HG02798 (cell line): ENCODE measurements around the gene WDR73.

Experiments
- ATAC-seq: cut with Tn5 transposase; IDR thresholded peaks from one replicate; pipeline ENCODE4 v1.9.1; 2021; ENCODE audit warnings: mild to moderate bottlenecking; ENCODE audit not compliant: unreplicated experiment, poor library complexity

The WDR73 gene

GRCh38 chr15:84621358-84621979 is 32.6 kb downstream of the WDR73 start:
- ATAC-seq, result no peak

- ATAC-seq, result no peak
Measured at GRCh38 chr15:84620626-84621025, 33.5 kb downstream of the WDR73 start.

GRCh38 chr15:84616235-84616634 is 37.8 kb downstream of the WDR73 start:
- ATAC-seq, result no peak

- ATAC-seq, result no peak
Measured at GRCh38 chr15:84611631-84612030, 42.5 kb downstream of the WDR73 start.

GRCh38 chr15:84609818-84610525 is 44.1 kb downstream of the WDR73 start:
- no peak for ATAC-seq

- ATAC-seq, result no peak
Measured at GRCh38 chr15:84608707-84609284, 45.3 kb downstream of the WDR73 start.

GRCh38 chr15:84606653-84607120 is 47.4 kb downstream of the WDR73 start:
- no peak for ATAC-seq

GRCh38 chr15:84605554-84605882 is 48.6 kb downstream of the WDR73 start:
- ATAC-seq, result no peak

- ATAC-seq, result no peak
Measured at GRCh38 chr15:84604826-84605553, 49.1 kb downstream of the WDR73 start.

- no peak for ATAC-seq
Measured at GRCh38 chr15:84603630-84604379, 50.3 kb downstream of the WDR73 start.

- ATAC-seq, result no peak
Measured at GRCh38 chr15:84601555-84601838, 52.6 kb downstream of the WDR73 start.

- ATAC-seq, result peak; percentile 96
Measured at GRCh38 chr15:84600687-84601554, 53.2 kb downstream of the WDR73 start, which contains the start of gene ZSCAN2. Gene ZSCAN2, plus strand, starts transcription at chr15:84601009. Its CDS starts 2,919 bp downstream, at chr15:84603928.

- peak; percentile 11 for ATAC-seq
Measured at GRCh38 chr15:84600331-84600686, 53.8 kb downstream of the WDR73 start.

GRCh38 chr15:84599906-84600305 is 54.2 kb downstream of the WDR73 start:
- no peak for ATAC-seq

GRCh38 chr15:84598993-84599392 is 55.1 kb downstream of the WDR73 start:
- ATAC-seq, result no peak

GRCh38 chr15:84598250-84598649 is 55.8 kb downstream of the WDR73 start:
- peak; percentile 44 for ATAC-seq

GRCh38 chr15:84597296-84597695 is 56.8 kb downstream of the WDR73 start:
- no peak for ATAC-seq

GRCh38 chr15:84595660-84596059 is 58.4 kb downstream of the WDR73 start:
- ATAC-seq, result no peak

GRCh38 chr15:84594617-84595290 is 59.3 kb downstream of the WDR73 start:
- no peak for ATAC-seq
